Endothelial cell (in vitro differentiated cells): ENCODE measurements around the gene DHRSX. TPM values are rescaled to one million over a fixed set of nuclear protein-coding genes. Genes with fewer than 3 reads are reported as not detected.
A peak's percentile ranks its signal among the peaks of the same experiment; 100 is the strongest.
"Not testable (repeated sequence)": the region's sequence is repeated elsewhere in the genome, so short reads cannot be mapped to it uniquely, and the experiment has no call there.

Experiments used
- DNase-seq: peaks from one replicate; pipeline ENCODE4 v3.0.0; 2021; ENCODE audit warnings: low spot score
- H3K27ac Mint-ChIP-seq: one replicate; pipeline ENCODE4 v1.8.0; 2021; ENCODE audit warnings: mixed read lengths, inconsistent platforms; ENCODE audit not compliant: unreplicated experiment
- H3K27me3 Mint-ChIP-seq: one replicate; pipeline ENCODE4 v1.8.0; 2021; ENCODE audit warnings: mild to moderate bottlenecking, moderate library complexity, mixed read lengths, inconsistent platforms; ENCODE audit not compliant: unreplicated experiment
- H3K36me3 Mint-ChIP-seq: one replicate; pipeline ENCODE4 v1.8.0; 2021; ENCODE audit warnings: mild to moderate bottlenecking, low read depth, mixed read lengths, inconsistent platforms; ENCODE audit not compliant: unreplicated experiment
- H3K4me1 Mint-ChIP-seq: one replicate; pipeline ENCODE4 v1.8.0; 2021; ENCODE audit warnings: mild to moderate bottlenecking, mixed read lengths, inconsistent platforms; ENCODE audit not compliant: unreplicated experiment
- H3K4me3 Mint-ChIP-seq: one replicate; pipeline ENCODE4 v1.8.0; 2021; ENCODE audit warnings: mild to moderate bottlenecking, mixed read lengths, inconsistent platforms; ENCODE audit not compliant: unreplicated experiment
- H3K9me3 Mint-ChIP-seq: one replicate; pipeline ENCODE4 v1.8.0; 2021; ENCODE audit warnings: mixed read lengths, inconsistent platforms; ENCODE audit not compliant: unreplicated experiment
- CTCF ChIP-seq: fragments of 200-600 bp; sonication (generic); IDR thresholded peaks from one replicate; pipeline ENCODE4 v1.5.0; 2021; ENCODE audit warnings: antibody characterized with exemption; ENCODE audit not compliant: unreplicated experiment
- total RNA-seq: library from RNA; stranded (reverse); fragmentation: NEBNext Ultra II Directional; extraction: Animal tissue kit (Norgen Biotek cat#: 25700); gene quantifications from one replicate; pipeline ENCODE4 v1.2.1, GENCODE V29; 2021; ENCODE audit not compliant: unreplicated experiment

Gene DHRSX
- total RNA-seq, 1 donor from 2014 or later, result 22.2 TPM

- Mint-ChIP-seq H3K27ac (no peak overlapping the region), H3K4me1 (no peaks in the 10 kb centered on the region), H3K9me3 (no peaks in the 10 kb centered on the region), H3K27me3 (no peaks in the 10 kb centered on the region), H3K36me3 (peaks cover 12% of the 10 kb centered on the region), H3K4me3 (no peak overlapping the region)
- no peak for DNase-seq
- no peak for TF ChIP-seq CTCF
Measured at GRCh38 chrX:2351999-2352995, 148.5 kb downstream of the DHRSX start.

GRCh38 chrX:2351321-2351720 lies 149.5 kb downstream of the DHRSX start:
- H3K27me3 Mint-ChIP-seq, result no peaks in the 10 kb centered on the region
- no peak for DNase-seq
- H3K4me3 Mint-ChIP-seq, result no peak overlapping the region
- no peaks in the 10 kb centered on the region for H3K4me1 Mint-ChIP-seq
- H3K36me3 Mint-ChIP-seq, result peaks cover 12% of the 10 kb centered on the region
- no peak for TF ChIP-seq CTCF
- no peaks in the 10 kb centered on the region for H3K9me3 Mint-ChIP-seq
- peak overlapping the region; percentile 31 for H3K27ac Mint-ChIP-seq

- H3K4me3 Mint-ChIP-seq, H3K9me3 Mint-ChIP-seq, DNase-seq, H3K4me1 Mint-ChIP-seq, H3K27me3 Mint-ChIP-seq, H3K27ac Mint-ChIP-seq: not testable (repeated sequence)
- H3K36me3 Mint-ChIP-seq, result peaks cover 16% of the 10 kb centered on the region
Measured at GRCh38 chrX:2350703-2351102, 150.1 kb downstream of the DHRSX start.

GRCh38 chrX:2350036-2350435 lies 150.7 kb downstream of the DHRSX start:
- not testable (repeated sequence) for DNase-seq, H3K4me1 Mint-ChIP-seq, H3K27me3 Mint-ChIP-seq, H3K27ac Mint-ChIP-seq, H3K9me3 Mint-ChIP-seq, H3K4me3 Mint-ChIP-seq
- peaks cover 19% of the 10 kb centered on the region for H3K36me3 Mint-ChIP-seq

- no peak overlapping the region for H3K27ac Mint-ChIP-seq
- H3K27me3 Mint-ChIP-seq, result no peaks in the 10 kb centered on the region
- no peaks in the 10 kb centered on the region for H3K4me1 Mint-ChIP-seq
- no peak overlapping the region for H3K4me3 Mint-ChIP-seq
- peaks cover 17% of the 10 kb centered on the region for H3K36me3 Mint-ChIP-seq
- H3K9me3 Mint-ChIP-seq, result no peaks in the 10 kb centered on the region
- no peak for DNase-seq
- no peak for TF ChIP-seq CTCF
Measured at GRCh38 chrX:2348211-2348610, 152.6 kb downstream of the DHRSX start.

GRCh38 chrX:2346158-2346557 lies 154.6 kb downstream of the DHRSX start:
- H3K4me1 Mint-ChIP-seq, result no peaks in the 10 kb centered on the region
- H3K27me3 Mint-ChIP-seq, result peaks cover 3% of the 10 kb centered on the region
- H3K9me3 Mint-ChIP-seq, result no peaks in the 10 kb centered on the region
- H3K36me3 Mint-ChIP-seq, result peaks cover 21% of the 10 kb centered on the region
- no peak overlapping the region for H3K27ac Mint-ChIP-seq
- no peak overlapping the region for H3K4me3 Mint-ChIP-seq
- TF ChIP-seq CTCF, result no peak
- no peak for DNase-seq
